ENCODE results near the gene TBX10.
"Not testable (repeated sequence)": the region's sequence is repeated elsewhere in the genome, so short reads cannot be mapped to it uniquely, and the experiment has no call there.

Gene TBX10

DNA sequence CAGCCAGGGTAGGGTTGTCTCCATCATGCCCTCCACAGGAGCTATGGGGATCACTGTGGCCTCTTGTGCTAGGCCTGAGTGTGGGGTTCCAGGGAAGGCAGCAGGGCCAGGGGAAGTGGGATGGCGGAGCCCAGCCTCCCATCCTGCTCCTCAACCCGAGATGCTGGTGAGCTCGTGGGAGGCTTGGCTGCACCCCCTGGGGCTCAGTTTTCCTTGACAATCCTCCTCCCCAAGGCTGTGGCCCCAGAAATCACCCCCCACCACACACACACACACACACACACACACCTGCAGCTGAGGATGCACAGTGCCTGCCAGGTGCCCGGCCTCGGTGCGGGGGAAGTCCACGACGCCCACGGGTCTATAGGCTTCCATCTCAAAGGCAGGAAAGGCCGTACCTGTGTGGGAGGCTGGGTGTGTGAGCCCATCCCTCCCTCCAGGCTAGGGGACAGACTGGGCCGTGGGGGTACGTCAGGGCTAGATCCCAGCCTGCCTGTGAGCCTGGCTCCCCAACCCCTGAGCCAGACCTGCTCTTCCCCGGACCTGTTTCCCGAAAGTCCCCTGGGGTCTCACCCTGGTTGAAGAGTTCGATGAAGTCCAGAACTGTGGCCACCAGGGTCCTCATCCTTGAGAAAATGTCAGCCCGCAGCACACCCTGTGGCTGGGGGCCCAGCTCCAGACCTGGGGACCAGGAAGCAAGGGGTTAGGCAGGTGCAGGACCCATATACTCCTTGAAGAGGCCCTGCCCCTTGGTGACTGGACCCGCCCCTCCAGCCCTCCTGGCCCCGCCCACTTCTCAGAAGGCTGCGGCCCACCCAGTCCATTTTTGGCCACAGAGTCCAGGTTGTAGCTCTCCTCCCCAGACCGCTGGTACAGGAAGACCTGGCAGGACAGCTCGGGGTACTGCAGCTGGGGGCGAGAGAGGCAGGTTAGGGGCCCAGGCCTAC, 5.2 kb upstream of the TBX10 start:
- DNase-seq: no peak

- DNase-seq: no peak
Observed at GRCh38 chr11:67644042-67644441, 4.5 kb upstream of the TBX10 start.

DNA sequence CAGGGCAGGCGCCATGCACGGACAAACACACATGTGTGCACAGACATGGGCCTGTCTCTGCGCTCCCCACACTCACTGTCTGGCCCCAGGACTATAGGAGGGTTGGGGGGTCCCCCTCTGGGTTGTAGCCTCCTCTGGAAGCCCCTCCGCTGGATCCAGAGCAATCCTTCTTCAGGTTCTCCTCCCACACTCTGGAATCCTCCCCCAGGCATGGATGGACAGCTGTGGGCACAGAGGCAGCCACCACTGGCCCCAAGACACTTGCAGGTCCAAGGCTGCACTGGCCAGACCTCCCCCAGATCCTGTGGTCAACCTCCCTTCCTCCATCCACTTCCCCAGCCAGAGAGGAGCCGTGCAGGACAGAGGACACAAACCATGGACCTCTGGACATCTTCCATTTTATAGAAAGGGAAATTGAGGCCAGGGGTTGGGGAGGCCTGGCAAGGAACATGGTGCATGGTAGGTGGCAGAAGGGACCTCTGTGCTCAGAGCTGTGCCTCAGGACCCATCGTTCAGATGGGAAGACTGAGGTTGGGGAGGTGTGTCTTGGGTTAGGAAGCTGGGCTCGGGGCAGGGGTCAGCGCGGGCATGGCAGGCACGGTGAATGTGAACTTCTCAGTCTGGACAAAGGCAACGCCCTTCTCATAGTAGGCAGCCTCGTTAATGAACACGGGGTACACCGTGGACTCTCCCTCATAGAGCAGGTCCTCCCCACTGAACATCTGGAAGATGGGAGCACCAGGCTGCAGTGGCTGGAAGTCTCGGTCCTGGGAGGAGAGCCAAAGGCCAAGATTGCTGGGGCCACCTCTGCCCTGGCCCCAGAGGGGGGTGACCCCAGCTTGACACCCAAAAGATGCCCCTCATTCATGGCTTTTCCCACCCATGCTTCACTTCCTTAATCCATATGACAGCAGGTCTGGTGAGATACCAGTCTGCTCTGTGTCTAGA, 2.9 kb upstream of the TBX10 start:
- DNase-seq: no peak

DNA sequence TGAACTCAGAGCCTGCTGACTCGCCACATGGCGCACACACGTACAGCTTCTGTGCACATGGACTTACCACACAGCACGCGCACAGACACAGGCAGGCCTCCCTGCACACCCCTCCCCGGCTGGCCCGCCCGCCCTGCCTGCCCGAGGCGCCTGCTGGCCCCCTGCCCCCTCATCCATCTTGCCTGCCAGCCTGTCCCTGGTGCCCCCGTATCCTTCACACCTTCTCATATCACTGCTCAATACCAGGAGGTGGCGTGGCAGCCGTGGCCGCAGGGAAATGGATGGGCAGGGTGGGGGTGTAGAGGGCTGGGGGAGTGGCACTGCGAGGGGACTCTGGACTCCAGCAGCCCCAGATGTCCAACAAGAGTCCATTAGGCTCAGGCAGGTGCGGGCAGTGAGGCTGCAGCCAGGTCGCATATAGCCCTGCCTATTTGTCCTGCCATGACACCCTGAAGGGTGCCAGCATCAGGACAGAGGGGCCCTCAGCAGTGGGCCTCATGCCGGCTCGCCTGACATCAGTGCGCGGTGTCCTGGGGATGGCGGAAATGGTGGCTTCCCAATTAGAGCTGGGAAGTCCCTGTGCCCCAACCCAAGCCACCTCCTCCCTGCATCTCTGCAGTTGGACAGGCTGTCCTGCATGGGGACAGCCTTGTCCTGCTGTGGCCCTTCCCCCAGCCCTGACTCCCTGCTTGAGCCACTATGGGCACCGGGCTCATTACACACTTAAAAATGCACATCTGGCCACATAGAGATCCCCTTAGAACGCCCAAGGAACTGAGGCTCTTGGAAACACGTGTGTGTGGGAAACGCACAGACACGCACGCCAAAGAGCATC, 2.0 kb upstream of the TBX10 start:
- DNase-seq: no peak

DNA sequence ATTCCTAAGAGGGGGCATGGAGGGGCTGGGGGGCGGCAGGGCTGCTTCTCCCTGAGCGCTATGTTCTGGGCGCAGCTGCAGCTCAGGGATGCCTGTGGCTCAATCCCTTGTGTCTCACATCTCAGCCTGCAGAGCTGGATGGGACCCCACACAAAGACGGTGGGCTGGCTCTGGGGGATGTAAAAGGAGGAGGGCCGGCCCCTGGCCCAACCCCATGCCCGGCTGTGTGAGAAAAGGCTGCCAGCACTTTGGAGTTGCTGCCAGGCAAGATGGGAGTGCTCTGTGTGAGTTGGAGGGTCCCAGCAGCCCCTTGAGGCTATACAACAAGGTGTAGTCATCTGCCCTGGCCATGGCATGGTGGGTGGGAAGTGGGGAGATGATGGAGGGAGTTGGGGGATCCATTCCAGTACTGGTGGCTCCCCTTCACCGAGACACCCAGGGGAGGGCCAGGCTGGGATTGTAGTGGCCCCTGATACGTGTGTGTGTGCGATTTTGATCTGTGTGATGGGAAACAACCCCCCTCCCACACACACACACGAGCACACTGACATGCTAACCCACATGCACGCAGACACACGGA, 1.3 kb upstream of the TBX10 start:
- DNase-seq: no peak

DNA sequence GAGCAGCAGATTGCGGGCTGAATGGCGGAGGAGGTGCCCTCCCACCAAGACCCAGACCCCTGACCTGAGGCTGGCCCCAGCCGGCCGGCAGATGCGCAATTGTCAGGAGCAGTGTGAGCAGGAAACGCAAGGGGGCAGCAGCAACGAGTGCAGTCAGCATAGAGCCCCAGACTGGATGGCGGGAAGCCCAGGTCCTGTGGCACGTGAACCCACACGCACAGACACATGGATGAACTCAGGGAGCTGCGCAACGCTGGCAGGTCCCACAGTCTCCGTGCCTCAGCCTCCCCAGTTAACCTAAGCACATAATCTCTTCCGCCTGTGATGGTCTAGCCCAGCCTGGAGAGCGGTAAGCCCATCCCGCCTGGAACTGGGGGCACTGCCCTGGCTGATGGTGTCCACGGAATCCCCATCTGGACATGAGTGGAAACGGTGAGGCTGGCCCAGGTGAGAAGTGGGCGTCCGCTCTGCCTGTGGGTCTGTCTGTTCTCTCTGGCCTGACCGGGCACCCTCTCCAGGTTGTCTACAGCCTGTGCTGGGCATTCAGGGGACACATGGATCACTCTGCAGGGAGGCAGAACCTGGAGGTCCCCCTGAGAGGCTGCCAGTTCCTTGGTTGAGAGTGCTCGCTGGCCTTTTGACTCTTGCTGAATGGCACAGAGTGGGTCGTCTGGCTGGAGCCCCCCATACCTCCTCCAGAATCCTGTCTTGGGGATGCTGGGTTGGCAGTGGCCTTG, 626 bp upstream of the TBX10 start:
- peak; percentile 83 for DNase-seq

GRCh38 chr11:67638535-67639437, 777 bp downstream of the TBX10 start:
- no peak for DNase-seq

GRCh38 chr11:67637441-67637840, 2.1 kb downstream of the TBX10 start:
- DNase-seq: not testable (repeated sequence)

GRCh38 chr11:67636962-67637361, 2.6 kb downstream of the TBX10 start:
- no peak for DNase-seq

- DNase-seq: no peak
Observed at GRCh38 chr11:67635231-67635521, 4.4 kb downstream of the TBX10 start.

- no peak for DNase-seq
Observed at GRCh38 chr11:67634366-67635230, 5.0 kb downstream of the TBX10 start.

- no peak for DNase-seq
Observed at GRCh38 chr11:67633758-67634365, 5.7 kb downstream of the TBX10 start.

DNA sequence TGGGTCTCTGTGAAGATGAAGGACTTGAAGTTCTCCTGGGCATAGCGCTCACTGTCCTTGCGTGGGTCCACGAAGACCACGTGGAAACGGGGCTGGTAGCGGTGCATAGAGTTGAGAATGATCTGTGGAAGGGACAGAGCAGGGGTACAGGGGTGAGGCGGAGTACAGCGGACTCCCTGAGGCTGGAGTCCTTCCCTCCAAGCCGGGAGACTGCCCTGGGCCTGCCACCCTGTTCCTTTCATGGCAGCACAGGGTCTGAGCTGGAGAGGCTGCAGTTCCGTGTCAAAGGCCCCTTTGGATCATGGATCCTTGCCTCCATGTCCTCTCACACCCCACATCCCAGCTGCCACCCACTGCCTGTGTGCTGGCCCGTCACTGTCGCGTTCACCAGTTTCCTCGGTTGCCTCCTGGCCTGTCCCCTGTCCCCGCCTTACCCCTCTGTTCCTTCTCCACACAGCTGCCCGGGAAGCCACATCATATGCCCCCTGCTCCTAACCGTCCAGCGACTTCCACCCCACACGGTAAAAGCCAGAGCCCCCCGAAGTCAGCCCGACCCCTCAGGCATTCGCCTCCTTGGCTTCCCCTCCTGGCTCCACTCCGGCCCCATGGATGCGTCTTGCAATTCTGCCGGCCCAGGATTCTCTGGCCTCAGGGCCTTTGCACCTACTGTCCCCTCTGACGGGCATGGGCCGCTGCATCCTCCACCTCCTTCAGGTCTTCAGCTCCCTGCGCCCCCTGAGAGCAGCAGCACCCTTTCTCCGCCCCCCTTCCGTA, 6.4 kb downstream of the TBX10 start:
- no peak for DNase-seq

DNA sequence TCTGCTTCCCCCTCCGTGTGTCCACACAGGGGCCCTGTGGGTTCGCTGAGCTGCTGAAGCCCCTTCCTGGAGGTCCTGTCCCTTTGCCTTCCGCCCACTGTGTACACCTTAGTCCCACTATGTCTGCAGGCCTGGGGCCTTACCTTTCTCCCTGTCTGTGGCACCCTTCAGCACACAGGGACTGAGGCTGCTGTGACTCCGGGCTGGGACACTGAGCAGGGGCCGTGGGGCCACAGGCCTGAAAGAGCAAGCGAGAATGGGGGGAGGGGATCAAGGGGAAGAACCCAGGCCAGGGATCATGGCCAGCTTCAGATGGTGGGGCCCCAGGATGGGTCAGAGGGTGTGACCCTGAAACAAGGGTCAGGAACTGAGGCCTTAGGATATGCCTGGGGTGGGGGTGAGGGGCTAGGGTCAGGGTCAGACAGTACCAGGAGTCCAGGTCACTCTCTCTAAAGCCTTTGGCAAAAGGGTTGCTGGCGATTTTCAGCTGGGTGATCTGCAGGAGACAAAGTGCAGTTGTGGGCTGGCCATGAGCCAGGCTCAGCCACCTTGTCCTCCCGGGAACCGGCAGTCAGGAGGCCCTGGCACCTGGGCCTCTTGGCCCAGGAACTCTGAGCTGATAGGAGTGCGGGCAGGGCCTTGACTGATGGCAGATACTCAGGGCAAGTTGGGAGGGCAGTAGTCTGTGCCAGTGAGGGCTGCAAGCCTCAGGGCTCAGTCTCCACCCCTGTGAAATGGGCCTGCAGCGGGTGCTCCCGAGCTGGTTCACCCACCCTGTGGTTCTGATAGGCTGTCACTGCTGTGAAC, 7.2 kb downstream of the TBX10 start:
- DNase-seq: no peak

- no peak for DNase-seq
Observed at GRCh38 chr11:67631853-67632174, 7.7 kb downstream of the TBX10 start.

DNA sequence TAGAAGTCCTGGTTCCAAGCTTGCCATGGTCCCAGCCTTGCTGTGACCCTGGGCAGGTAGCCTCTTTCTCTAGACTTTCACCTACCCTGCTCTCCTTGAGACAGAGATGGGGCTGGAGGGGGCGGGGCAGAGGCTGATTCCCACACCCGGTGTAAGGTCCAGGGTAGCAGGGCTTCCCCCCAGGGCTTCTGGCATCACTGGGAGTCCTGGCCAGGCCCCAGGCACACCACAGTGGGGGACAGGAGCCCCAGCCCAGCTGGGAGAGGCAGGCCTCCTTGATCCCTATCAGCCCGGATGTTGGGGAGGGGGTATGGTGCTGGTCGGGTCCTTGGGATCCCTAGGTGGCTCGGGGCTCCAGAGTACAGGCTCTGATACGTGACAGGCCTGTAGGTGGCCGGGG, 8.2 kb downstream of the TBX10 start:
- DNase-seq: no peak

DNA sequence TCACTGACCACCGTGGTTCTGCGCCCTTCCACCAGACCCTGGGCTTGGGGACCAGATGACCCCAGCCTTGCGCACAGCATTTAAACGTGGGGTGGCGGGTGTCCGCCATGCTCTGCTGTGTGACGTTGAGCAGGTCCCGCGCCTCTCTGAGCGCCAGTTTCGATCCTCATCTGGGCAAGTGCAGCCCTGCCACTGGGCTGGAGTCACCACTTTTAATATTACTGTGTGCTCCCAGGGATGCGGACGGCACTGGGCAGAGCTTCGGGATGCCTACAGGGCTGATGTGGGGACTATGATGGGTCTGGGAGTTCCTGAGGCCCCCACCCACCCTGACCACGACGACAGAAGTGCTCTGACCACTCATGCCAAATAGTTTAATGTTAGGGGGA, 8.6 kb downstream of the TBX10 start:
- no peak for DNase-seq

Measured in retina (tissue), 1 donor.